HG03060 (cell line): ENCODE data around the gene KRTAP22-1.

Source experiments
- ATAC-seq: cut with Tn5 transposase; IDR thresholded peaks from one replicate; pipeline ENCODE4 v1.9.1; 2021; ENCODE audit warnings: low read depth, moderate number of reproducible peaks; ENCODE audit not compliant: unreplicated experiment

The KRTAP22-1 gene

DNA sequence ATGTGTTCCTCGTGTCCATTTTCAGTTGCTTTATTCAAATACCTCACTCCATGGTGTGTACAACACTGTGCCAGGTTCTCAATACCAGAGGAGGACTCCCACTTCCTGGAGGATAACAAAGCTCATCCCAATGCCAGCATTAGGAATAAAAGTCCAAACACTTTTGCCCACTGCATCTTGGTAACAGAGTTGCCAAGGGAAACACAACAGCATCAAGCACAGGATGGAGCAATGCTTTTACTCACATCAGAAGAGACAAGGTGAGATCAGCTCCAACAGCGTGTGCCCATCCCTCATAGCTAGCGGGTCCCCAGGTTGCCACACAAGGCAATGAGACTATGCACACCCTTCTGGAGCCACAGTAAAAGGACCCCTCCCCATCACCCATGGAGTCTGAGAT lies 22.5 kb downstream of the KRTAP22-1 start:
- no peak for ATAC-seq

DNA sequence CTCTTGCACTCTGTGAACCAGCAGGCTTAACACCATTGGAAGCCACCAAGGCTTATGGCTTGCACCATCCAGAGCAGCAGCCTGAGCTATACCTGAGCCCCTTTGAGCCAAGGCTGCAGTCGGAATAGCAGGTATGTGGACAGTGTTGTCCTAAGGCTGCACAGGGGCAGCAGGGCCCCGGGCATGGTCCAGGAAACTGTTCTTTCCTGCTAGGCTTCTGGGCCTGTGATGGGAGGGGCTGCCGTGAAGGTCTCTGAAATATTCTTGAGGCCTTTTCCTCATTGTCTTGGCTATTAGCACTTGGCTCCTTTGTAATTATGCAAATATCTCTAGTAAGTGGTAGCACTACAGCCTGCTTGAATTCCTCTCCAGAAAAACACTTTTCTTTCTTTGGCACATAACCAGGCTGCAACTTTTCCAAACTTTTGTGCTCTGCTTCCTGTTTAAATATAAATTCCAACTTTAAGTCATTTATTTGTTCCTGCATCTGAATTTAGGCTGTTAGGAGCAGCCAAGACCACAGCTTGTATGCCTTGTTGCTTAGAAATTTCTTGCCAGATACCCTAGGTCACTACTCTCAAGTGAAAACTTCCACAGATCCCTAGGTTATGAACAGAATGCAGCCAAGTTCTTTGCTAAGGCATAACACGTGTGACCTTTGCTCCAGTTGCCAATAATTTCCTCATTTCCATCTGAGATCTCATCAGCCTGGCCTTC lies 24.7 kb downstream of the KRTAP22-1 start:
- ATAC-seq: no peak

DNA sequence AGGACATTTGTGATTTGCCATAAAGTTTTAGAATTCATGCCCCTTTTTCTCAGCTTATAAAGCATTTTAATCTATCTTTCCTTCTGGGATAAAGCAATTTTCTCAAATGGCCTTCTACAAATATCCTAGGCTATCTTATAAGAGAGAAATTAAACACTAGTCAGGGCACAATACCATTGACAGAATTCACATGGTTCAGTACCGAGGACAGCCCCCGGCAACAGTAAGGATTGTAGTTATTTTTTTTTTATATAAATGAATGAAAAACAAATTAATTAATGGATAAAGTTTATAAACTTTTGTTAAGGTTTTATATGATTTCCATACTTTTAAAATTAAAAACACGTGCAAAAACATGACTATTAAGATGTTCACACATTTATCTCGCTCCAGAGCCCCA lies 27.2 kb downstream of the KRTAP22-1 start:
- ATAC-seq: no peak

DNA sequence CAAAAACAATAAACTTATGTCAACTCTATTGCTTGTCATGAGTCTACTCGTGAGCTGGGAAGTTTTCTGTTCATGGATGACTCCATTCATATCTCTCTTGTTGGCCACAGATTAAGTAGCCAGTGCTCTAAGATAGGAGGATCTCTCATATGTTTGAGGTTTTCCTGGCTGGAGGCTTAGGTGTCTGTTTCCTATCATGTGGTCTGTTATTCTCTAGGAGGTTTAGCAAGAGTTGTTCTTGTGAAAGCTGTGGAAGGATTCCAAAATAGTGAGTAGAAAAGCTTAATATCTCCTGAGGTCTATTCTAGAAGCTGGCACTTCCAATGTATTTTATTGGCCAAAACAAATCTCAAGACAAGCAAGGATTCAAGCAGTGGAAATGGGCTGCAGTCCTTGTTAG lies 28.3 kb downstream of the KRTAP22-1 start:
- ATAC-seq: no peak

DNA sequence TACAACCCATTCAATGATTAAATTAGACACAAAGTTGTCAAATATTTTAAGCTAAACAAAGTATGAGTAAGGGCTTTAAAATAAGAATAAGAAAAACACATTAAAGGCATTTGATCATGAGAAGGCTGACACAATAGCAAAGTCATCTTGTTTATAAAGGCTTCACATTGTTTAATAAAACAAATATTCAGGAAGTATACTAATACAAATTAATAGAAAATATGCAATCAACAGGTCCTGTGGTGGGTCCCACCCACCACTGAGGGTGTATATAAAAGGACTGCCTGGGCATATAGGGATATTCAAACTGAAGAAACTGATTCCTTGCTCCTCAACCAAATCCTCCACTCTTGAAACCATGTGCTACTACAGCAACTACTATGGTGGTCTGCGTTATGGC lies 34.0 kb downstream of the KRTAP22-1 start, which contains the start of gene KRTAP20-2:
TSS of gene KRTAP20-2 (plus strand) at position 301 of the 400 bp plus-strand sequence. CDS start at position 359, 58 bp downstream.
- ATAC-seq: no peak

DNA sequence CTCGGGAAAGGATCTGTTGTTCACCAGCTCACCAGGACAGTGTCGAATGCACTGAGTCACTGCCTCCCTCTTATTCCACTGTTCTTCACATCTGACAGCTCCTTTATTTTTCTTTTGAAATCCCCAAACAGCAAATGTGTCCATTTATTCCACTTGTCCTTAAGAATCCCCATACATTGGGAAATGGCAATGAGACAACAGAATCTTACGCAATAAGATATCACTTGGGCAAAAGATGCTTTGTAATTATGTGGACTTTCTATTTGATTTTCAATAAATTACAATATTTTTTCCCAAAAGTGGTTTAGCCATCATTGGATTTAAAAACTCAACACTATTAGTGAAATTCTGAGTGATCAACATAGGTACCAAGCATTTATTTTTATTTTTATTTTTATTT lies 37.8 kb downstream of the KRTAP22-1 start:
- ATAC-seq: no peak

DNA sequence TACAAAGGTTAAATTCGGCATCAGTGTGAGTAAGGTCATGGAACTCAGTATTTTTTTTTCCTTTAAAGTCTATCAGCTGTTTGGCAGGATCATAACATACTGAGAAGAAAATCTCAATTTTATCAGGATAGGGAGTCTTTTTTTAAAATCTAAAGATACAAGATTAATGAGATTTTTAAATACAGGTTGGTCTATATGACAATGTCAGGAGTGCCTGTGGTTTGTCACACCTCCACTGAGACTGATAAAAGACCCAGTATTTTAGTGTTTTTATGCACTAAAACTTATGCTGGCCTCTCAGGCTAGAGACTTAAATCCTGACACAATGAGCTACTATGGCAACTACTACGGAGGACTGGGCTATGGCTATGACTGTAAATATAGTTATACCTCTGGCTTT lies 41.7 kb downstream of the KRTAP22-1 start, which contains the start of gene KRTAP20-3:
TSS of gene KRTAP20-3 (plus strand) at position 301 of the 400 bp plus-strand sequence.
- ATAC-seq: no peak

DNA sequence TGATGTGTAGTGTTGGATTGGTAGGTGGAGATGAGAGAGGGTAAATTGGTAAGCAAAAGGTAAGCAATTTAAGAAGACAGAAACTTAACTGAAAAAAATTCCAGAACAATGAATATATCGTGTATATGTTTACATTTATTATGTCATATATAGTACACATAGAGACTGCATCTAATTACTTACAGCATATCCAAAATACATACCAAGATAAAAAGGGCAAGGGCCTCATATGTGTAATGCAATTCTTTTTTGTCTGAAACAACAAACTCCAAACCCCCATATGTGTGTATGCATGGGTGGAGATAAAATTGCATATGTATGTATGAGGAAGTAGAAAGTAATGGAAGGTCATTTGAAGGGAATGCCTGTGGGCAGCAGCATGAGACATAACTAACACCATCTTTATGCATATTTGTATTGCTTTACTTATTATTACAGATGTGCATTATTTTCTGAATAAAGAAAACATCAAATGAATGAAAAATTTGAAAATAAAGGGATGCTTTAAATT lies 46.1 kb downstream of the KRTAP22-1 start:
- no peak for ATAC-seq
